ENCODE data around the gene SPRR2B. TPM values are rescaled to one million over a fixed set of nuclear protein-coding genes. Genes with fewer than 3 reads are reported as not detected.

SPRR2B gene
- total and polyA plus RNA-seq, 2 of the 13 experiments (the other 11 are each of a cell fraction or from before 2014, with no cell fraction given), result not detected

DNA sequence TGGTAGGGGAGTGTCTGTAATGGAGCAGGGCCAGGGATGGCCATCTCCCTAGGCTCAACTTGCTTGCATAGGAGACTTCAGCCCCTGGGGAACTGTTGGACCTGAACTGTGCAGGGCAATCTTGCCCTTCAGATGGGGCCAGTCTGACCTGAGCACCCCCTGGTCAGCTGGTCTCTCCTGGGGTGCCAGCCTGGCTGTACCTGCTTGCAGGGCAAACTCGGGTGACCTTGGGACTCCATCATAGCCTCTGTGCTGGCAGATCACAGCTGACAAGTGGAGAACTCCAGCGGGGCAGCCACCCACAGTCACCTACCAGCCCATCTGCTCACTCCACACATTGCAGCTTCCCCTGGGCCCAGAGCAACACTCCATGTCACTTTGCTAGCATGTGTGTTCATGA, 22.2 kb downstream of the SPRR2B start (continued):
- TF ChIP-seq, protein P1, sequence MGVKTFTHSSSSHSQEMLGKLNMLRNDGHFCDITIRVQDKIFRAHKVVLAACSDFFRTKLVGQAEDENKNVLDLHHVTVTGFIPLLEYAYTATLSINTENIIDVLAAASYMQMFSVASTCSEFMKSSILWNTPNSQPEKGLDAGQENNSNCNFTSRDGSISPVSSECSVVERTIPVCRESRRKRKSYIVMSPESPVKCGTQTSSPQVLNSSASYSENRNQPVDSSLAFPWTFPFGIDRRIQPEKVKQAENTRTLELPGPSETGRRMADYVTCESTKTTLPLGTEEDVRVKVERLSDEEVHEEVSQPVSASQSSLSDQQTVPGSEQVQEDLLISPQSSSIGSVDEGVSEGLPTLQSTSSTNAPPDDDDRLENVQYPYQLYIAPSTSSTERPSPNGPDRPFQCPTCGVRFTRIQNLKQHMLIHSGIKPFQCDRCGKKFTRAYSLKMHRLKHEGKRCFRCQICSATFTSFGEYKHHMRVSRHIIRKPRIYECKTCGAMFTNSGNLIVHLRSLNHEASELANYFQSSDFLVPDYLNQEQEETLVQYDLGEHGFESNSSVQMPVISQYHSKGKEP (CRISPR knock-in tag; IDR thresholded peaks at IDR 0.05), result no peak
- TF ChIP-seq, protein P2, sequence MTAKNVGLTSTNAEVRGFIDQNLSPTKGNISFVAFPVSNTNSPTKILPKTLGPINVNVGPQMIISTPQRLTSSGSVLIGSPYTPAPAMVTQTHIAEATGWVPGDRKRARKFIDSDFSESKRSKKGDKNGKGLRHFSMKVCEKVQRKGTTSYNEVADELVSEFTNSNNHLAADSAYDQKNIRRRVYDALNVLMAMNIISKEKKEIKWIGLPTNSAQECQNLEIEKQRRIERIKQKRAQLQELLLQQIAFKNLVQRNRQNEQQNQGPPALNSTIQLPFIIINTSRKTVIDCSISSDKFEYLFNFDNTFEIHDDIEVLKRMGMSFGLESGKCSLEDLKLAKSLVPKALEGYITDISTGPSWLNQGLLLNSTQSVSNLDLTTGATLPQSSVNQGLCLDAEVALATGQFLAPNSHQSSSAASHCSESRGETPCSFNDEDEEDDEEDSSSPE (CRISPR knock-in tag; IDR thresholded peaks at IDR 0.05), result no peak
- TF ChIP-seq ZNF557 (CRISPR knock-in tag; IDR thresholded peaks at IDR 0.05) (no peak), AGO1 (IDR thresholded peaks at IDR 0.05; ENCODE audit: low read depth, low read length, poor library complexity, severe bottlenecking) (no peak), ZNF205 (CRISPR knock-in tag; IDR thresholded peaks at IDR 0.05) (no peak), FOXK2 (IDR thresholded peaks at IDR 0.05) (no peak), THYN1 (CRISPR knock-in tag; IDR thresholded peaks at IDR 0.05; ENCODE audit: borderline replicate concordance, low read depth) (no peak), HNRNPL (IDR thresholded peaks at IDR 0.05; ENCODE audit: low read depth, low read length) (no peak)
- TF ChIP-seq, protein P3, sequence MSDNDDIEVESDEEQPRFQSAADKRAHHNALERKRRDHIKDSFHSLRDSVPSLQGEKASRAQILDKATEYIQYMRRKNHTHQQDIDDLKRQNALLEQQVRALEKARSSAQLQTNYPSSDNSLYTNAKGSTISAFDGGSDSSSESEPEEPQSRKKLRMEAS (IDR thresholded peaks at IDR 0.05), result no peak
- TF ChIP-seq, protein P4, sequence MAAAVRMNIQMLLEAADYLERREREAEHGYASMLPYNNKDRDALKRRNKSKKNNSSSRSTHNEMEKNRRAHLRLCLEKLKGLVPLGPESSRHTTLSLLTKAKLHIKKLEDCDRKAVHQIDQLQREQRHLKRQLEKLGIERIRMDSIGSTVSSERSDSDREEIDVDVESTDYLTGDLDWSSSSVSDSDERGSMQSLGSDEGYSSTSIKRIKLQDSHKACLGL (CRISPR knock-in tag; IDR thresholded peaks at IDR 0.05), result no peak
- TF ChIP-seq, protein P5, sequence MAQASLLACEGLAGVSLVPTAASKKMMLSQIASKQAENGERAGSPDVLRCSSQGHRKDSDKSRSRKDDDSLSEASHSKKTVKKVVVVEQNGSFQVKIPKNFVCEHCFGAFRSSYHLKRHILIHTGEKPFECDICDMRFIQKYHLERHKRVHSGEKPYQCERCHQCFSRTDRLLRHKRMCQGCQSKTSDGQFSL (CRISPR knock-in tag; IDR thresholded peaks at IDR 0.05), result no peak
- TF ChIP-seq, protein P6, sequence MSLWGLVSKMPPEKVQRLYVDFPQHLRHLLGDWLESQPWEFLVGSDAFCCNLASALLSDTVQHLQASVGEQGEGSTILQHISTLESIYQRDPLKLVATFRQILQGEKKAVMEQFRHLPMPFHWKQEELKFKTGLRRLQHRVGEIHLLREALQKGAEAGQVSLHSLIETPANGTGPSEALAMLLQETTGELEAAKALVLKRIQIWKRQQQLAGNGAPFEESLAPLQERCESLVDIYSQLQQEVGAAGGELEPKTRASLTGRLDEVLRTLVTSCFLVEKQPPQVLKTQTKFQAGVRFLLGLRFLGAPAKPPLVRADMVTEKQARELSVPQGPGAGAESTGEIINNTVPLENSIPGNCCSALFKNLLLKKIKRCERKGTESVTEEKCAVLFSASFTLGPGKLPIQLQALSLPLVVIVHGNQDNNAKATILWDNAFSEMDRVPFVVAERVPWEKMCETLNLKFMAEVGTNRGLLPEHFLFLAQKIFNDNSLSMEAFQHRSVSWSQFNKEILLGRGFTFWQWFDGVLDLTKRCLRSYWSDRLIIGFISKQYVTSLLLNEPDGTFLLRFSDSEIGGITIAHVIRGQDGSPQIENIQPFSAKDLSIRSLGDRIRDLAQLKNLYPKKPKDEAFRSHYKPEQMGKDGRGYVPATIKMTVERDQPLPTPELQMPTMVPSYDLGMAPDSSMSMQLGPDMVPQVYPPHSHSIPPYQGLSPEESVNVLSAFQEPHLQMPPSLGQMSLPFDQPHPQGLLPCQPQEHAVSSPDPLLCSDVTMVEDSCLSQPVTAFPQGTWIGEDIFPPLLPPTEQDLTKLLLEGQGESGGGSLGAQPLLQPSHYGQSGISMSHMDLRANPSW (CRISPR knock-in tag; IDR thresholded peaks at IDR 0.05; ENCODE audit: borderline replicate concordance), result no peak
- TF ChIP-seq, protein P7, sequence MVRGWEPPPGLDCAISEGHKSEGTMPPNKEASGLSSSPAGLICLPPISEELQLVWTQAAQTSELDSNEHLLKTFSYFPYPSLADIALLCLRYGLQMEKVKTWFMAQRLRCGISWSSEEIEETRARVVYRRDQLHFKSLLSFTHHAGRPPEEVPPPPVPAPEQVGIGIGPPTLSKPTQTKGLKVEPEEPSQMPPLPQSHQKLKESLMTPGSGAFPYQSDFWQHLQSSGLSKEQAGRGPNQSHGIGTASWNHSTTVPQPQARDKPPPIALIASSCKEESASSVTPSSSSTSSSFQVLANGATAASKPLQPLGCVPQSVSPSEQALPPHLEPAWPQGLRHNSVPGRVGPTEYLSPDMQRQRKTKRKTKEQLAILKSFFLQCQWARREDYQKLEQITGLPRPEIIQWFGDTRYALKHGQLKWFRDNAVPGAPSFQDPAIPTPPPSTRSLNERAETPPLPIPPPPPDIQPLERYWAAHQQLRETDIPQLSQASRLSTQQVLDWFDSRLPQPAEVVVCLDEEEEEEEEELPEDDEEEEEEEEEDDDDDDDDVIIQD (CRISPR knock-in tag; IDR thresholded peaks at IDR 0.05; ENCODE audit: low read depth), result no peak

Data from HepG2 (cell line).